ENCODE results near the gene CLEC16A.
"Not testable (repeated sequence)": the region's sequence is repeated elsewhere in the genome, so short reads cannot be mapped to it uniquely, and the experiment has no call there.

The CLEC16A gene

GRCh38 chr16:11215935-11216556 lies 271.7 kb downstream of the CLEC16A start:
- no peak overlapping the region for H3K4me3 ChIP-seq (ENCODE audit: low read depth, low read length)
- no peak for DNase-seq (ENCODE audit: low read depth)
- no peak for TF ChIP-seq CTCF (conservative IDR thresholded peaks at IDR 0.05; ENCODE audit: low read depth, low read length)

GRCh38 chr16:11217651-11218603 lies 273.6 kb downstream of the CLEC16A start:
- no peak for TF ChIP-seq CTCF (conservative IDR thresholded peaks at IDR 0.05; ENCODE audit: low read depth, low read length)
- DNase-seq (ENCODE audit: low read depth) = no peak
- H3K4me3 ChIP-seq (ENCODE audit: low read depth, low read length) = no peak overlapping the region

GRCh38 chr16:11218604-11218962 lies 274.2 kb downstream of the CLEC16A start:
- TF ChIP-seq CTCF (conservative IDR thresholded peaks at IDR 0.05; ENCODE audit: low read depth, low read length) = peak; percentile 59
- H3K4me3 ChIP-seq (ENCODE audit: low read depth, low read length) = no peak overlapping the region
- DNase-seq (ENCODE audit: low read depth) = peak; percentile 14

GRCh38 chr16:11219178-11219577 lies 274.8 kb downstream of the CLEC16A start:
- TF ChIP-seq CTCF (conservative IDR thresholded peaks at IDR 0.05; ENCODE audit: low read depth, low read length) = no peak
- no peak overlapping the region for H3K4me3 ChIP-seq (ENCODE audit: low read depth, low read length)
- DNase-seq (ENCODE audit: low read depth) = peak; percentile 22

- DNase-seq (ENCODE audit: low read depth) = not testable (repeated sequence)
These were observed 276.1 kb downstream of the CLEC16A start for GRCh38 chr16:11220507-11220906.

GRCh38 chr16:11224096-11224893 lies 279.9 kb downstream of the CLEC16A start:
- DNase-seq (ENCODE audit: low read depth) = no peak

More at GRCh38 chr16:11220507-11220906, 276.1 kb downstream of the CLEC16A start:
- not testable (repeated sequence) for H3K4me3 ChIP-seq (ENCODE audit: low read depth, low read length)

More at GRCh38 chr16:11224096-11224893, 279.9 kb downstream of the CLEC16A start:
- no peak overlapping the region for H3K4me3 ChIP-seq (ENCODE audit: low read depth, low read length)
- TF ChIP-seq CTCF (conservative IDR thresholded peaks at IDR 0.05; ENCODE audit: low read depth, low read length) = no peak
